B cell (primary cell): ENCODE results near the gene JAKMIP2. TPM values are rescaled to one million over a fixed set of nuclear protein-coding genes. Genes with fewer than 3 reads are reported as not detected.

Source experiments
- ATAC-seq: fragments of 200-7000 bp; cut with Tn5 transposase; one replicate; pipeline ENCODE4 v1.10.0; 2021; ENCODE audit warnings: low read depth, mild to moderate bottlenecking, moderate number of reproducible peaks, moderate library complexity
- CTCF ChIA-PET: fragments of 350-600 bp; sonication (Branson Sonifier 250); formaldehyde crosslinking; loops from one replicate; lab custom pipeline; 2021; ENCODE audit warnings: antibody characterized with exemption, inconsistent platforms; lab: Charles Lee
- POLR2A ChIA-PET: fragments of 350-600 bp; sonication (Branson Sonifier 250); formaldehyde crosslinking; loops from one replicate; lab custom pipeline; 2021; ENCODE audit warnings: antibody characterized with exemption; lab: Charles Lee
- DNase-seq: peaks from one replicate; pipeline ENCODE4 v3.0.0; 2013
- H2AFZ ChIP-seq: 2 replicates; pipeline ENCODE4 v1.6.1; 2012; ENCODE audit warnings: mild to moderate bottlenecking, low read depth, low read length; ENCODE audit not compliant: insufficient read depth, poor library complexity, severe bottlenecking
- H3K27ac ChIP-seq, 2 donors: 1 replicate in 1 of 2; 2 replicates in 1 of 2; pipeline ENCODE4 v1.5.1; 2012 to 2013; ENCODE audit warnings: low read length in 2 of 2, mild to moderate bottlenecking in 2 of 2, moderate library complexity in 1 of 2
- H3K27me3 ChIP-seq, 4 experiments: fragments of 200-600 bp in 1 of 4; sonication (generic) in 1 of 4; replicated peaks in 1 of 4; 1 replicate in 2 of 4; 2 replicates in 2 of 4; pipeline versions ENCODE4 v1.6.1 to v1.7.0; 2013 to 2016; ENCODE audit warnings: low read length in 3 of 4, mild to moderate bottlenecking in 2 of 4, mixed read lengths in 1 of 4, moderate library complexity in 1 of 4; ENCODE audit not compliant: insufficient read depth in 4 of 4, control insufficient read depth in 3 of 4; ENCODE audit errors: control extremely low read depth in 1 of 4
- H3K36me3 ChIP-seq, 2 experiments: replicated peaks in 1 of 2; 1 replicate in 1 of 2; 2 replicates in 1 of 2; pipeline versions ENCODE4 v1.6.1 to v1.7.1; 2013; ENCODE audit warnings: low read length in 1 of 2; ENCODE audit not compliant: insufficient read depth in 2 of 2, control insufficient read depth in 1 of 2; ENCODE audit errors: control extremely low read depth in 1 of 2, extremely low read depth in 1 of 2
- H3K4me1 ChIP-seq, 2 donors: fragments of 200-600 bp in 1 of 2; sonication (generic) in 1 of 2; 1 replicate in 1 of 2; 2 replicates in 1 of 2; pipeline versions ENCODE4 v1.5.1 to v1.6.1; 2013 to 2017; ENCODE audit warnings: low read length in 2 of 2; ENCODE audit not compliant: control insufficient read depth in 2 of 2, insufficient read depth in 2 of 2
- H3K4me2 ChIP-seq: replicated peaks from 2 replicates; pipeline ENCODE3; 2012; ENCODE audit warnings: mild to moderate bottlenecking, low read depth, low read length; ENCODE audit not compliant: poor library complexity, severe bottlenecking
- H3K4me3 ChIP-seq, 5 experiments: fragments of 200-600 bp in 1 of 5; sonication (generic) in 1 of 5; 1 replicate in 3 of 5; 2 replicates in 2 of 5; pipeline versions ENCODE4 v1.5.1 to v1.7.0; 2011 to 2016; ENCODE audit warnings: low read length in 4 of 5, mild to moderate bottlenecking in 4 of 5, low read depth in 2 of 5, control low read depth in 1 of 5, moderate library complexity in 1 of 5; ENCODE audit not compliant: insufficient read depth in 1 of 5; ENCODE audit errors: control extremely low read depth in 1 of 5, extremely low read depth in 1 of 5
- H3K79me2 ChIP-seq: fragments of 200-600 bp; sonication (generic); one replicate; pipeline ENCODE4 v1.6.0; 2016; ENCODE audit warnings: low read length; ENCODE audit not compliant: control insufficient read depth, insufficient read depth
- H3K9ac ChIP-seq: fragments of 200-600 bp; sonication (generic); 2 replicates; pipeline ENCODE4 v1.6.1; 2017; ENCODE audit warnings: mild to moderate bottlenecking, low read length, moderate library complexity
- H3K9me3 ChIP-seq, 3 donors: one replicate each; pipeline versions ENCODE4 v1.6.1 to v1.7.1; 2013; ENCODE audit warnings: low read length in 2 of 3; ENCODE audit not compliant: control insufficient read depth in 2 of 3, insufficient read depth in 1 of 3; ENCODE audit errors: control extremely low read depth in 1 of 3
- H4K20me1 ChIP-seq: 2 replicates; pipeline ENCODE4 v1.6.0; 2012; ENCODE audit warnings: mild to moderate bottlenecking, low read length; ENCODE audit not compliant: insufficient read depth, control insufficient read depth, poor library complexity, severe bottlenecking
- H3K27ac Mint-ChIP-seq: one replicate; pipeline ENCODE4 v1.8.0; 2021; ENCODE audit warnings: mixed read lengths
- H3K27me3 Mint-ChIP-seq: one replicate; pipeline ENCODE4 v1.8.0; 2021; ENCODE audit warnings: mixed read lengths
- H3K4me1 Mint-ChIP-seq: one replicate; pipeline ENCODE4 v1.8.0; 2021; ENCODE audit warnings: mixed read lengths
- H3K4me3 Mint-ChIP-seq: one replicate; pipeline ENCODE4 v1.8.0; 2021; ENCODE audit warnings: mixed read lengths
- H3K9me3 Mint-ChIP-seq: one replicate; pipeline ENCODE4 v1.8.0; 2022; ENCODE audit warnings: mixed read lengths; ENCODE audit not compliant: insufficient read depth
- CTCF ChIP-seq: fragments of 200-600 bp; IDR thresholded peaks from one replicate; pipeline ENCODE4 v1.8.0; 2022; ENCODE audit warnings: antibody characterized with exemption, mild to moderate bottlenecking
- EZH2 ChIP-seq: IDR thresholded peaks from 2 replicates; pipeline ENCODE4 v1.6.1; 2012; ENCODE audit warnings: borderline replicate concordance, low read depth, mild to moderate bottlenecking, moderate library complexity, low read length; ENCODE audit not compliant: insufficient read depth, poor library complexity, severe bottlenecking
- WGBS: methylation state at CpG from one replicate; pipeline ENCODE4 v1.1.5; 2013; ENCODE audit warnings: missing lambda C conversion rate; ENCODE audit not compliant: insufficient coverage; 5-methylcytosine and 5-hydroxymethylcytosine counted together
- intact Hi-C: fragments of 100-400 bp; cut with micrococcal nuclease; formaldehyde crosslinking; loops from one replicate; pipeline ENCODE4 v1.10.0; 2022
- polyA plus RNA-seq: library from polyadenylated mRNA; depleted of rRNA; stranded (reverse); fragments of >200 nt; gene quantifications from 2 replicates; pipeline ENCODE4 v1.2.3, GENCODE V29; 2012
- total RNA-seq, 2 donors: library from RNA; stranded (reverse); fragments of 120-200 nt in 1 of 2; gene quantifications; 1 replicate in 1 of 2; 2 replicates in 1 of 2; pipeline versions ENCODE4 v1.2.3 to v1.2.4, GENCODE V29; 2013 to 2022

Gene JAKMIP2
- total and polyA plus RNA-seq, 2 donors (not counting 1 experiment from before 2014, with no cell fraction given): 0.24 to 4.1 TPM

- Mint-ChIP-seq H3K4me1 (peaks cover 20% of the 10 kb centered on the region), H3K27me3 (peaks cover 44% of the 10 kb centered on the region), H3K9me3 (no peaks in the 10 kb centered on the region), H3K27ac (no peak overlapping the region), H3K4me3 (no peak overlapping the region)
- Histone ChIP-seq H3K4me2 (no peak overlapping the region), H3K79me2 (no peaks in the 10 kb centered on the region), H3K4me1 (peaks cover 17% of the 10 kb centered on the region in 2 donors), H3K4me3 (no peak overlapping the region), H2AFZ (no peak overlapping the region), H3K9me3 (peaks cover 0 to 10% (median 4%) of the 10 kb centered on the region in 3 donors), H3K9ac (no peak overlapping the region), H4K20me1 (no peaks in the 10 kb centered on the region), H3K27me3 (peaks cover 0 to 17% (median 5%) of the 10 kb centered on the region in 4 experiments), H3K36me3 (no peaks in the 10 kb centered on the region), H3K27ac (no peak overlapping the region)
- intact Hi-C loops: no loop called here
- TF ChIP-seq EZH2: no peak
- TF ChIP-seq CTCF: no peak
- 78% methylated on average over 1 of the region's 1 CpG for WGBS
- ChIA-PET POLR2A (no interaction called here), CTCF (no interaction called here)
- no peak for ATAC-seq
- no peak for DNase-seq
These were observed 18.9 kb upstream of the JAKMIP2 start for GRCh38 chr5:147801461-147801860.

- CTCF ChIA-PET: no interaction called here
- Mint-ChIP-seq H3K27ac (no peak overlapping the region), H3K27me3 (peaks cover 50% of the 10 kb centered on the region)
These were observed 18.0 kb upstream of the JAKMIP2 start for GRCh38 chr5:147800491-147800890.

More at GRCh38 chr5:147800491-147800890, 18.0 kb upstream of the JAKMIP2 start:
- H3K36me3 ChIP-seq: no peaks in the 10 kb centered on the region
- H3K27ac ChIP-seq: no peak overlapping the region
- ATAC-seq (no peak), DNase-seq (no peak)
- no peak overlapping the region for H3K4me3 Mint-ChIP-seq
- H3K9ac ChIP-seq: no peak overlapping the region
- H3K4me1 Mint-ChIP-seq: peaks cover 19% of the 10 kb centered on the region
- peaks cover 0 to 7% (median 3%) of the 10 kb centered on the region in 3 donors for H3K9me3 ChIP-seq
- H3K4me2 ChIP-seq: no peak overlapping the region
- no CpG with 5 or more reads among the region's 3 CpGs for WGBS
- H3K79me2 ChIP-seq: no peaks in the 10 kb centered on the region
- POLR2A ChIA-PET: no interaction called here
- H3K4me1 ChIP-seq: peaks cover 15% of the 10 kb centered on the region in 2 donors
- no peak overlapping the region for H2AFZ ChIP-seq
- H3K27me3 ChIP-seq: peaks cover 0 to 17% (median 5%) of the 10 kb centered on the region in 4 experiments
- H3K9me3 Mint-ChIP-seq: no peaks in the 10 kb centered on the region
- no peak for TF ChIP-seq EZH2
- no peak for TF ChIP-seq CTCF
- no peaks in the 10 kb centered on the region for H4K20me1 ChIP-seq
- intact Hi-C loops: no loop called here
- H3K4me3 ChIP-seq: no peak overlapping the region
